ENCODE results near the gene RTF1.
A peak's percentile ranks its signal among the peaks of the same experiment; 100 is the strongest.

Gene RTF1

GRCh38 chr15:41396111-41396510 is 20.8 kb upstream of the RTF1 start:
- in situ Hi-C loops (cut with HindIII; ENCODE audit: low sequenced_read_pairs) = no loop called here
- H3K4me3 ChIP-seq (ENCODE audit: low read depth, low read length) = no peak overlapping the region
- TF ChIP-seq CTCF (IDR thresholded peaks at IDR 0.05; ENCODE audit: low read depth, low read length) = no peak
- no peak for DNase-seq (ENCODE audit: low read depth, low spot score)

GRCh38 chr15:41401904-41402267 is 15.0 kb upstream of the RTF1 start:
- no peak for DNase-seq (ENCODE audit: low read depth, low spot score)
- no peak for TF ChIP-seq CTCF (IDR thresholded peaks at IDR 0.05; ENCODE audit: low read depth, low read length)
- peak overlapping the region; percentile 88 for H3K4me3 ChIP-seq (ENCODE audit: low read depth, low read length)
- in situ Hi-C loops (cut with HindIII; ENCODE audit: low sequenced_read_pairs) = no loop called here

- no peak for TF ChIP-seq CTCF (IDR thresholded peaks at IDR 0.05; ENCODE audit: low read depth, low read length)
- in situ Hi-C loops (cut with HindIII; ENCODE audit: low sequenced_read_pairs) = no loop called here
- no peak overlapping the region for H3K4me3 ChIP-seq (ENCODE audit: low read depth, low read length)
- DNase-seq (ENCODE audit: low read depth, low spot score) = no peak
Measured at GRCh38 chr15:41407341-41407740, 9.6 kb upstream of the RTF1 start.

- DNase-seq (ENCODE audit: low read depth, low spot score) = no peak
- in situ Hi-C loops (cut with HindIII; ENCODE audit: low sequenced_read_pairs) = no loop called here
- TF ChIP-seq CTCF (IDR thresholded peaks at IDR 0.05; ENCODE audit: low read depth, low read length) = no peak
- H3K4me3 ChIP-seq (ENCODE audit: low read depth, low read length) = no peak overlapping the region
Measured at GRCh38 chr15:41408234-41408641, 8.7 kb upstream of the RTF1 start.

GRCh38 chr15:41411031-41411430 is 5.9 kb upstream of the RTF1 start:
- no peak for TF ChIP-seq CTCF (IDR thresholded peaks at IDR 0.05; ENCODE audit: low read depth, low read length)
- DNase-seq (ENCODE audit: low read depth, low spot score) = no peak
- in situ Hi-C loops (cut with HindIII; ENCODE audit: low sequenced_read_pairs) = no loop called here
- H3K4me3 ChIP-seq (ENCODE audit: low read depth, low read length) = no peak overlapping the region

- TF ChIP-seq CTCF (IDR thresholded peaks at IDR 0.05; ENCODE audit: low read depth, low read length) = no peak
- in situ Hi-C loops (cut with HindIII; ENCODE audit: low sequenced_read_pairs) = no loop called here
- no peak for DNase-seq (ENCODE audit: low read depth, low spot score)
- no peak overlapping the region for H3K4me3 ChIP-seq (ENCODE audit: low read depth, low read length)
Measured at GRCh38 chr15:41411441-41411840, 5.5 kb upstream of the RTF1 start.

- TF ChIP-seq CTCF (IDR thresholded peaks at IDR 0.05; ENCODE audit: low read depth, low read length) = no peak
- in situ Hi-C loops (cut with HindIII; ENCODE audit: low sequenced_read_pairs) = no loop called here
- peak overlapping the region; percentile 75 for H3K4me3 ChIP-seq (ENCODE audit: low read depth, low read length)
- no peak for DNase-seq (ENCODE audit: low read depth, low spot score)
Measured at GRCh38 chr15:41416128-41416741, 660 bp upstream of the RTF1 start.
